Fibroblast of skin of right quadriceps (primary cell): ENCODE results near the gene AK5.
A peak's percentile ranks its signal among the peaks of the same experiment; 100 is the strongest.
"Not testable (repeated sequence)": the region's sequence is repeated elsewhere in the genome, so short reads cannot be mapped to it uniquely, and the experiment has no call there.

Experiments used
- DNase-seq: peaks from one replicate; pipeline ENCODE4 v3.0.0-alpha.2; 2013

Gene AK5

DNA sequence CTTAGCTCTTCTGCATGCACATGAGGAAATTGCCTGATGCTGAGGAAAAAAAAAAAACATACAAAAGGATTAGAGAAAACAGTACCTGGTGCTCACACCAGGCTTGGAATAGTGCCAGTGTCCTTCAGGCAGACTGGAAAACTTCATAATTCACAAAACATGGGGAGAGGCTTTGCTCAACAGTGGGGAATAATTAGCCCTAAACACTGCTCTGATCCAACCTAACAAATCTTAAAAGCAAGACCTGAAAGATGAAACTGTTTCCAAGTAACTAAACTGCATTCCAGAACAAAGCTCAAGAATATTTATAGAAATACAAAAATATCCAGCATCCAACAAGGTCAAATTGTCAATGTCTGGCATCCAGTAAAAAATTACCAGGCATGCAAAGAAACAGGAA is 124.8 kb downstream of the AK5 start:
- peak; percentile 45 for DNase-seq

DNA sequence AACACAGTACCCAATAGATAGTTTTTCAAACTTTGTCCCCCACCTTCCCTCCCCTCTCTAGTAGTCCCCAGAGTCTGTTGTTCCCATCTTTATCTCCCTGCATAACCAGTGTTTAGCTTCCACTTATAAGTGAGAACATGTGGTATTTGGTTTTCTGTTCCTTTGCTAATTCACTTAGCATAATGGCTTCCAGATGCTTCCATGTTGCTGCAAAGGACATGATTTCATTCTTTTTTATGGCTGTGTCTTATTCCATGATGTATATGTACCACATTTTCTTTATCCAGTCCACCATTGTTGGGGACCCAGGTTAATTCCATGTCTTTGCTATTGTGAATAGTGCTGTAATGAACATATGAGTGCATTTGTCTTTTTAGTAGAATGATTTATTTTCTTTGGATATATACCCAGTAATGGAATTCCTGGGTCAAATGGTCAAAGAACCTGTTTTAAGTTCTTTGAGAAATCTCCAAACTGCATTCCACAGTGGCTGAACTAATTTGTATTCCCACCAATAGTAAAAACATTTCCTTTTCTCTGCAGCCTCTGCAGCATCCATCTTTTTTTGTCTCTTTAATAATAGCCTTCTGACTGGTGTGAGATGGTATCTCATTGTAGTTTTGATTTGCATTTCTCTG is 126.0 kb downstream of the AK5 start:
- DNase-seq: peak; percentile 56

DNA sequence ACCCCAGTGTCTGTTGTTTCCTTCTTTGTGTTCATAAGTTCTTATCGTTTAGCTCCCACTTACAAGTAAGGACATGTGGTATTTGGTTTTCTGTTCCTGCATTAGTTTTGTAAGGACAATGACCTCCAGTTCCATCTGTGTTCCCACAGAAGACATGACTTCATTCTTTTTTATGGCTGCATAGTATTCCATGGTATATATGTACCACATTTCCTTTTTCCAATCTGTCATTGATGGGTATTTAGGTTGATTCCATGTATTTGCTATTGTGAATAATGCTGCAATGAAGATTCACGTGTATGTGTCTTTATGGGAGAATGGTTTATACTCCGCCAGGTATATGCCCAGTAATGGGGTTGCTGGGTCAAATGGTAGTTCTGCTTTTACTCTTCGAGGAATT is 127.1 kb downstream of the AK5 start:
- not testable (repeated sequence) for DNase-seq

DNA sequence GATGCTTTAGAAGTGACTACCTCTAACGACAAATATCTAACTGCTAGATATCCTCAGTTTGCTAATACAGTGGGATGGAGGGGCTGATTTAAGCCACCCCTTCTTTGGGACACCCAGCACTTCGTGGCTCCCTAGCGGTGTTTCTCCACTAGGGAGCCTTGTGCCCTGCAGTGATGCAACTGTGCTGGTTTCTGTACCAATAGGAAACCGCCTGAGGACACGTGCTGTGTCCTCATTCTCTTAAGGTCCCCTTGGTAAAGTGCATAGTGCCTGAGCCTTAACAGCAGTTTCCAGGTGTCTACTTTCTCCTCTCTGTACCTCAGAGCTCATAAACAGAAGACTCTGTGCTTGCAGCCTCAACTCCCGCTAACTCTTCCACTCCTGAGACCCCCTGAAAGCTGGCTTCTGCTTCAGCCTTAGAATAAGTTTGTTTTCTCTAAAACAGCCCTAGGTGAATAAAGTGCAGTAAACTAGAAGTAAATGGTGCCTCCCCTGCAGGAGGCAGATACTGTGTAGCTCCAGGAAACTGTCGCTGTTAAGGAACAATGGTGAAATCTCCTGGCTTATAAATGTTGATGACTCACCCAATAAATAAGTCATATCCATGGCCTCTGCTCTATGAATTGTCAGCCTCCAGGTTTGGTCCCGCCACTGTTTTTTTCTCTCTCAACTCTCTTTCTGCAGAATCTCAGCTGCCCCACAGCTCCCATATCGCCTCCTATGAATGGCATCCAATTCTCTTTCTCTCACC is 130.4 kb downstream of the AK5 start:
- peak; percentile 57 for DNase-seq

DNA sequence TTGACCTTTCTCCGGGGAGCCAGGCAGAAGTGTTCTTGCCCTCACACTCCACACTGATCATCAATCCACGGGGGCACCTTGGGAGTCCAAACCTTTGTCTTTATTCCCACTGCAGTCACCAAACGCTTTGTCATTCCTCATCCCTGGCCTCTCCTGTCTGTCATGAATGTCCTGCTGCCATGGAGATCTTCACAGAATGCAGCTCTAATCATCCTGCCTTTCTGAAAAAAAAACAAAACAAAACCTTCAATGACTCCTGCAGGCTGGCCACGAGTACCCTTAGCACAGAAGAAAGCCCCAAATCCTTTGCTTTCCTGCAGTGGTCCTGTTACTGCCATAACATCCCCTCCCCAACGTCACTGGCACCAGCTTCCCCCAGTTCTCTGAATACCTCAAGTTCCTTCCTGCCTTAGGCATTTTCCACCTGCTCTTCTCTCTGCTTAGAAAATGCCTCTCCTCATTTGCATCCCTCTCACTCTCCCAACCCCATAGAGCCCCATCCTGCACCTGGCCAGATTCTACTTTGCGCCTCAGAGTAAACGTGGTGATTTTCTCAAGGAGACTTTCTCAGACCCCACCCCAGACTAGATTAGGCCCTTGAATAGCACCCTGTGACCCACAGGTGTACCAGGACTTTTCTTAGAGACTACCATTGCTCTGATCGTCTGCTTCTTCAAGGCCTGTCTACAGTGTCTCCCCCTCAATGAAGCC is 131.2 kb downstream of the AK5 start:
- no peak for DNase-seq

DNA sequence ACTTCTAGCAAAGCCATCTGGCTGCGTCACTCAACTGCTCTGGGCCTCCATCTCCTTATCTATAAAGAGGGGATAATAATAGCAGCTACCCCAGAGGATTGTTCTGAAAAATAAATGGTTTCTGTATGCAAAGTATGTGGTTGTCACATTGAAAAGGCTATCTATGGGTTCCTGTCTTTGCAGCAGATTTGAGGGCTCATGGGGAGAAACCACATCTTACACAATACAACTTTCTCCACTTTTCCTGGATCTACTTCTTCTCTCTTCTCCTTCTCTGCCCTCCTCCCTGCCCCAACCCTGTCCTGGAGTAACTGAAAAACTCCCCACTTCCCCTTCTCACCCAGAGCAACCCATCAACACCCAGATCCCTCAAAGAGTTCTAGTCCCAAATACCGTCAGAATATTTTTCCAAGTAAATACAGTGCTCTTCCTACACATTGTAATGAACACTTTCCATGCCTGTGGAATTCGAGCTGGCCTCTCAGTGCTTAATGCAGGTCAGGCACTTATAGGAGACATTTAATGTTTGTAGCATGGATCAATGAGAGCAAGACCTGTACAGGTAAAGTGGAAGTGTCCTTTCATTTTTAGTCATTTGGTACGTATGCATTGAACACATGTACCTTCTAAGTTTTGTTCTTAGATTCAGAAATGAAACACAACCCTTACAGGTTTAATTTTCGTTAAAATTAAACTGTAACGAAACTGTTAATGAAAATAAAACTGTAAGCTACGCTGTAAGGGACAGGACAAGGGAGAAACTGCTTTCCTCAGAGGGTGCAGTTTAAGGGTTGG is 131.9 kb downstream of the AK5 start:
- no peak for DNase-seq

DNA sequence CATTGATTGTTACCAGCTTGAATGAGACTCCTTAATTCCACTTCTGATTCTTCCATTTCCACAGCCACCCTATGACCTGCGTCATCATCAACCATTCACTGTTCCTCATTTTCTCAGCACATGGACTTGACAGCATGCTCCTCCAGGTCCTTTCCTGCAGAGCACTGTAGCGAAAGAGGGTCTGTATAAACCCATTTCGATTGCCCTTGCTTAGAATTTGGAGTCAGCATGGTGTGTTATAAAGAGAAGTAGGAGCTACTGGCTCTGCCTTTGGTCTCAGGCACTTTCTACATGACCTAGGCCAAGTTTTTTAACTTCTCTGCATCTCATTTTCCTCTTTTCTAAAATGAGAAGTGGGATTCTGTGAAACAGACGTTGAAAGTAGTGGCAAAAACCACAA is 133.8 kb downstream of the AK5 start:
- DNase-seq: no peak

DNA sequence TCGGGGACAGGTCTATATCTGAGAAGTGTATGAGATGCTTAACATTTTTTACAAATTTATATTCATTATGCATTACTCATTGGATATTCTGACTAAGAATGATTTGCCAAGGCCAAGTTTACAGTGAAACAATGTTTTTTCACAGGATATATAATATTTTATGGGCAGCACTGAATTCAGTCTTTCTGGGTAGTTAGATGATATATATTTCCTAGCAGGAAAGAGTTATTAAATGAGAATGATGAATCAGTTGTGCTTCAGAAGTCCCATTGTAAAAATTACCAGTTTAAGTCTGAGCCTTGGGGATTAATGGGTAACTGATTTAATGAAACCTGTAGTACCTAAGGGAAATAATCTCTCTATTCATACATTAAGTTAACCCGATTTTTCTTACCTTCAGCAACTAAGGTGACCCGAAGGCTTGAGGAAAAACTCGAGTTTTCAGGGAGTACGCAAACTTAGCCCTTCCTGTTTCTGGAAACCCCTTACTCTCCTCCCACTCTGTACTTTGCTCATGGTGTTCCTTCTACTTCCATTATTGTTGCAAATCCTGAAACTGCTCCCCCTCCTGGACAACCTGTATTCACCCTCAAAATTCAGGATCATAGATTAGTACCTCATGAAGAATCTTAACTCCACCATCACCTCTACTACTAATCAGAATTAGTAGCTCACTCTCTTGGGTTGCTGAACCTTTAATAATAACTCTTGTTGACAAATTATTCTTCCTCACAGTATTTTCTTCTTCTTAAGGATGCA is 135.1 kb downstream of the AK5 start:
- DNase-seq: peak; percentile 33

DNA sequence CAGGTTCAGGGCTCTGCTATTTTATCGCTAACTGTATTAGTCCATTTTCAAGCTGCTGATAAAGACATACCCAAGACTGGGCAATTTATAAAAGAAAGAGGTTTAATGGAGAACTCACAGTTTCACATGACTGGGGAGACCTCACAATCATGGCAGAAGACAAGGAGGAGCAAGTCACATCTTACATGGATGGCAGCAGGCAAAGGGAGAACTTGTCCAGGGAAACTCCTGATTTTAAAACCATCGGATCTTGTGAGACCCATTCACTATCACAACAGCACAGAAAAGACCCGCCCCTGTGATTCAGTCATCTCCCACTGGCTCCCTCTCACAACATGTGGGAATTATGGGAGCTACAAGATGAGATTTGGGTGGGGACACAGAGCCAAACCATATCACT is 136.2 kb downstream of the AK5 start:
- not testable (repeated sequence) for DNase-seq

DNA sequence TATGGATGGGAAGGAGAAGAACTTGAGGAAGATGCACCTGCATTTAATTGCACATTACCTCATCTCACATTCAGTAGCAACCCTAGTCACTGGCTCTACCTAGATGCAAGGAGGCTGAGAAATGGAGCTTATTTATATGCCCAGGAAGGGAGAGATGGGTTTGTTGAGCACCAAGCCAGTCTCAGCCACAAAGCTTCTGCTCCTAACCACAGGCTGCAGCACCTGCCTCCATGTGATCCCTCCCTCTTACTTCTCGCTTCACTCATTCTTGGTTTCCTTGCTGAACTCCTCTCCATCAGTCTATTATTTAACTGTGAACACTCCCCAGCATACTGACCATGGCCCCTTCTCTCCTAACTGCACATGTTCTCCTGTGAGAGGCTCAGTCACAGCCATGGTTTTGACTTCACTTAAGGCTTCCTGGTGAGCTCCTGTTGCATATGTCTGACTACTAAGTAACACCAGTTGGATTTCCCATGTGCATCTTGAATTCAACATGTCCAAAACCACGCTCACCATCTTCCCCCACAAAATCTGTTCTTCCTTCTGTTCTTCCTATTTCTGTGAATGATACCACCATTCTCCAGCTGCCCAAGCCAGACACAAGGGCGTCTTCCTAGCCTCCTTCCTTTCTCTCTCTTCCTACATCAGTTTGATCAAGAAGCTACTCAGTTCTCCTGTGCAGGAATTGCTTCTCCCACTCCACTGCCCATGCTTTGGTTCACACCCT is 139.8 kb downstream of the AK5 start:
- DNase-seq: no peak

DNA sequence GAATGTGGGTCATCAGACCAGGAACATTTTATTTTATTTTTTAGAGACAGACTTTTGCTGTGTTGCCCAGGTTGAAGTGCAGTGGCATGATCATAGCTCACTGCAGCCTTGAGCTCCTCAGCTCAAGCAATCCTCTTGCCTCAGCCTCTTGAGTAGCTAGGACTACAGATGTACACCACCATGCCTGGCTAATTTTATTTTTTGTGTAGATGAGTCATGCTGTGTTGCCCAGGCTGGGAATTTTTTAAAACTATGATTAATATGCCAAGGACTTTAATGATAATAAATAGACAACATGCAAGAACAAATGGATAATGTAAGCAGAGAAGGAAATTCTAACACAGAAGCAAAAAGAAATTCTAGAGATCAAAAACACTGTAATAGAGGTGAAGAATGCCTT is 142.4 kb downstream of the AK5 start:
- peak; percentile 58 for DNase-seq

DNA sequence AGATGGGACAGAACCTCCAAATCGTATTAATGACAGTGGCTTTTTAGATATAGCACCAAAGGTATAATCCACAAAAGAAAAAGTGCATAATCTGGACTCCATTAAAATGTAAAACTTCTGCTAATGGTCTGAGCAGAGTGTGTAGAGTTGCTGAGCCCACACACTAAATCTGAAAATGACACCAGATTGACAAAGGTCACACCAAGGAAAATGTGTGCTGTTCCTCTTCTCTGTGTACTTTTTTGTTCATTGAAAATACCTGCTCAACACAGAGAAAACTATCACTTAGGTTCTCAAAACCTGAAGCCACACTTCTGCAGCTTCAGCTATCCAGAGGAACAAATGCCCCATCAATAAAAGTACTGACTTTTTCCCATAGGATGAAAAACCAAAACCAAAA is 146.2 kb downstream of the AK5 start:
- DNase-seq: no peak

DNA sequence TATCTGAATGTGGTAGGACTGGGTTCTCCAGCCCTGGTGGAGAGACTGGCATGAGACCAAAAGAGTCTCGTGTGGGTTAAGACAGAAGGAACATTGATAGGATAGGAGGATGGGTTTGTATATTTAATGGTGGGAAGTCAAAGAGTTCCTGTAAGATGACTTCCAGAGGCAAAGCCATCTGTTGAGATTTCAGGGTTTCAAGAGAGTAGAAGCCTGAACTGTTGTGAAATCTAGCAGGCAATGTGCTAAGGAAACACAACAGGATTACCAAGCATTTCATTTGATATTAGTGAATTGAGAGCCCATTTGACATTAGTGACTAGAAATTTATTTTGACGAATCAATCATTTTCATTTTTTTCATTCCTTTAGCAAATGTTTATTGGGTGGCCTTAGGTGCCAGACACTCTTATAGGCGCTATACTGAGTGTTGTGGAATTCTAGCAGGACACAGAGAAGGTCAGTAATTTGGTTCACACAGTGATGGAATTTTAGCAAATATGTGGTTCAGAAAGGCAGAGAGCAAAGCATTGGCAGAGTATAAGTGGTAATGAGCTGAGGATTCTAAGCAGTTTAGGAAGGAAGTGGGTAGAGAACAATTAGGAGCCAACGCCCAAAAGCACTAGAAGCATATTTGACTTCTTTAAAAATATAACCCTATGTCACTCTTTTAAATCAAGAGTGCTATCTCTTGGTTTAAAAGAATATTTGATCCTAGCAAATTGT is 149.3 kb downstream of the AK5 start:
- DNase-seq: peak; percentile 8

DNA sequence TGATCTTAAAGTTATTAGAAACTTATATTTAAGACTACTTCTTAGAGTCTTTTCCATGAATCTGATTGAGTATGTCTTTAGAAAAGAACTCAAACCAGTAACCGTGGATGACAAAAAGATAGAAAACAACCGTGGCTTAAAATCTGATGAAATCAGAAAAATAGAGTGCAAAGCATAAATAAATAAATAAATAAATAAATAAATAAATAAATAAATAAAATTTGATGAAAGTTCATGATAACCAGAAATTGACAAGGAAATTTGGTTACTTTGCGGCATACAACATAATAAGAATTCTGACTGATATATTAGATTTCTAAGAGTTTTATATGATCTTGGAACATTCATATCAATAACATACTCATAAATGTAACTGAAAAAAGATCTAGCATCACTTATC is 152.1 kb downstream of the AK5 start:
- no peak for DNase-seq

DNA sequence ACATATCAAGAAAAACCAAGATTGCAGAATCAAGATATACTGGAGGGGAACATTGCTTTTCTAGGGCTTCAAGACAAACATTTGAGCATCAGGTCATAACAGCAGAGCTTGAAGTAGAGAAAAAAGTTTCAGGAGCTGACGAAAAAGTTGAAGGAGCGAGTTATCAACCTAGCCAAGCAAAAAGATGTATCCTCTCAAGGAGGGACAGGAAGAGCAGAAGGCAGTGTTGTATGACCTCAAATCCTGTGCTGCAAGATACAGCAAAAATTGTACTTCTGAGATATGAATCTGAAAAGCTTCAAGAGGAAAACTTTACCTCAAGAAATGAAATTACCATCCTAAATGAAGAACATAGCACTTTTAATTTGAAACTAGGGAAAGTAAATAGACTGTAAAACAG is 153.1 kb downstream of the AK5 start:
- DNase-seq: no peak

DNA sequence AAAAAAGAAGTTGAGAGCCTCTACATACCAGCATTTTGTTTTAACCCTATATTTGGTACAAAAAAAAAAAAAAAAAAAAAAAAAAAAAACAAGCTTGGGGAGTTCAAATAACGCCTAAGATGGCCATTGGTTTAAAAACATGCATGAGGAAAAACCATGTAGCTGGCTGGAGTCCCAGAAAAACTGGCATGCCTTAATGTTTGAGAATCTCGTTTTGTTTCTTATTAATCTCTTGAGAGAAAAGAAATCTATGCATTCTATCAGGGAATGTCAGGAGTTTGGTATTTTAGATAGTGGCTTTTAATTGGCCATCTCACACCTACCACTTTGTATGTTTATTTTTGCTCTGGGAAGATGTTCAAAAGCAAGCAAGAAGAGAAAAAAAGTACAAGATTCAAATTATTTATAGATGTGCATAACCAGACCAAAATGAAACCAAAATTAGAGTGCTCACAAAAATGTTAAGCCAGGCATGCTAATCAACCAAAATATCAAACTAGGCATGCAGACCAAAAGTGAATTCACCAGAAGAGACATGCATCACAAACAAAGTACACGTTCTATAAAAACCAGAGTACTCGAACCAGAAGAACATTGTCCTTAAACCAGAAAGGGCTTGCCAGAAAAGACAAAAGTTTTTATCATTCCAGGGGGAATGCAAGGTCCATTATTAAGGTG is 156.6 kb downstream of the AK5 start:
- peak; percentile 86 for DNase-seq

DNA sequence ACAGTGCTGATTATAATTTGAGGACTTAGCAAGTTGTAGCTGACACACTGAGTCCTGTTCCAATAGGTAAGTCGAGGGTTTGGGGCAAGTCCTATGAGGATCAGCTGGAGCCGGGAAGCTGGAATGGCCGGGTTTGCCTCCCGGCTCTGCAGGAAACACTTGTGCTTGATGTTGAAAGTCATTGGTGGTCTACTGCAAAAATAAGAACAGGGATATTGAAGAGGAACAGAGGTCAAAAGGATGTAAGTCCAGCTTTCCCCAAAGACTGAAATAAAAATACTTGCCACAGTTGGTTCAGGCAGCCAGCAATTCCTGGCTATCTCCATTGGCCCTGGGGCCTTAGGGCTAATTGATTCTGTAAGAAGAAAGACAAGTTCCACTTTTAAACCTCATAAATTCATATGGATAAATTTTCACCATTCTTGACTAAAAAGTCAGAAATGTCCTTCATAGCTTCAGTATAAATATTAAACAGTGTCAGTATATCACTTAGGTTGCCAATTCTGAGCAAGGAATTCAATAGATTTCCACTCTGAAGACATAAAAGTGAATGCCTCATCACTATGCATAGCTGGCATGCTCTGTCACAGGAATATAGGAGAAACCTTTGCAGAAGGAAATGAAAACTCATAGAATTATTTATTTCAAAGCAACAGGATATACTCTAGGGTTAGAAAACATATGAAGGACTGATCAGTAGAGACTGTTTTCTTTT is 165.2 kb downstream of the AK5 start:
- peak; percentile 58 for DNase-seq

DNA sequence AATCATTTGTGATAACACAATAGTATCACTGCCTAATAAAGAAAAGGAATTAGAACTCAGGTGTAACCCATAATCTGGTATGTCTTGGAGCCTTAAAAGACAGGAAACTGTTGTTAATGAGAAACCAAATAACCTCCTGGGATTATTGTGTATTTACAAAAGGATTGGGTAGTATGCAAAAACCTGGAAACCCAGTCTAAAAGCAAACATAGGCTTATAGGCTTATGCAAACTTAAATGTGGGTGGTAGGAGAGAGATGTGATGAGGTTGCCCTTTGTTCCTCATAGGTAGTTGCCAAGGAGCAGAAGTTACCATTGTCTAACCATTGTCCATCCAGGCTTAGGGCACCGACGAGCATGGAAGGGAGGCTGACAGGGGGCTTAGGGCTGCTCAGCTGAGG is 165.8 kb downstream of the AK5 start:
- no peak for DNase-seq

DNA sequence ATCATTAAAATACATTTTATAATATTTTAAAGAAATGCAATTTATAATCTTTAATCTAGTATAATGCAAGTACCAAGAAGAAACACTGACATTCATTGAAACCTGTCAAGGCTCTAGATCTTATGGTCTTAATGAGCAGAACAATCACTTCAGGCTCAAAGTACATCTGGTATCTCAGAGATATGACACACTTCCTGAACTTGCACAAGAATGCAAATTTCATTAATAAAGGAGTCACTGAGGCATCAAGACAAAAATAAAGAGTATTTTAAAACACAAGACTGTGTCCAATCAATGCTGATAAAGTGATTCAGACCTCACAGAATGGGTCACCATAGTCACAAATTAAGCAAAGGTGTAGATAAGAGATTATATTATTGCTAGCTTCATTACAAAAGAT is 178.1 kb downstream of the AK5 start:
- peak; percentile 29 for DNase-seq

DNA sequence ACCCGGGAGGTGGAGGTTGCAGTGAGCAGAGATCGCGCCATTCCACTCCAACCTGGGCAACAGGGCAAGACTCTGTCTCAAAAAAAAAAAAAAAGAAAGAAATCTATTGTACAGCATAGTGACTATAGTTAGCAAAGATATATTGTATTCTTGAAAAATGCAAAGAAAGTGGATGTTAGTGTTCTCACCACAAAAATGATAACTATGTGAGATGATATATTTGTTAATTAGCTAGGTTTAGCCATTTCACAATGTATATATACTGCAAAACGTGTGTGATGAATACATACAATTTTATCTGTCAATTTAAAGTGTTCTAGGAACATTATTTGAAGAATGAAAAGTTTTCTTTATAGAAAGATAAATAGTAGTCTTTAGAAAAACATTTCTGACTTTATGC is 179.9 kb downstream of the AK5 start:
- DNase-seq: peak; percentile 60
